Heart left ventricle (tissue), 16 donors: Measurements from ENCODE around the gene MOV10. TPM values are rescaled to one million over a fixed set of nuclear protein-coding genes. Genes with fewer than 3 reads are reported as not detected.

Experiments
- ATAC-seq, 4 donors: fragments of 200-7000 bp; cut with Tn5 transposase; one replicate each; pipeline ENCODE4 v1.9.1; 2020 to 2022; ENCODE audit warnings: moderate library complexity in 4 of 4, mild to moderate bottlenecking in 3 of 4, moderate number of reproducible peaks in 1 of 4
- DNase-seq, 5 donors: peaks; one replicate each; pipeline ENCODE4 v3.0.0-alpha.2; 2020
- H3K27ac ChIP-seq, 12 donors: fragments of 200-600 bp; sonication (generic) in 4 of 12; one replicate each; pipeline versions ENCODE4 v1.5.0 to v1.8.0; 2016 to 2022; ENCODE audit warnings: mild to moderate bottlenecking in 2 of 12
- H3K27me3 ChIP-seq, 9 donors: fragments of 200-600 bp; sonication (generic) in 2 of 9; one replicate each; pipeline versions ENCODE4 v1.5.1 to v1.8.0; 2016 to 2022; ENCODE audit warnings: mild to moderate bottlenecking in 3 of 9
- H3K36me3 ChIP-seq, 9 donors: fragments of 200-600 bp; sonication (generic) in 2 of 9; one replicate each; pipeline versions ENCODE4 v1.5.0 to v1.8.0; 2018 to 2022; ENCODE audit warnings: mild to moderate bottlenecking in 2 of 9
- H3K4me1 ChIP-seq, 12 donors: fragments of 200-600 bp; sonication (generic) in 4 of 12; one replicate each; pipeline versions ENCODE4 v1.5.0 to v1.8.0; 2016 to 2022; ENCODE audit warnings: mild to moderate bottlenecking in 3 of 12
- H3K4me3 ChIP-seq, 12 donors: fragments of 200-600 bp; sonication (generic) in 4 of 12; one replicate each; pipeline versions ENCODE4 v1.5.0 to v1.8.0; 2017 to 2022; ENCODE audit warnings: mild to moderate bottlenecking in 9 of 12, moderate library complexity in 4 of 12
- H3K9me3 ChIP-seq, 12 donors: fragments of 200-600 bp; sonication (generic) in 4 of 12; one replicate each; pipeline versions ENCODE4 v1.5.0 to v1.8.0; 2016 to 2022; ENCODE audit warnings: mild to moderate bottlenecking in 1 of 12
- POLR2A ChIP-seq, 2 donors: fragments of 450-650 bp; IDR thresholded peaks; one replicate each; pipeline ENCODE4 v1.6.1; 2017; ENCODE audit warnings: antibody characterized with exemption in 2 of 2, mild to moderate bottlenecking in 2 of 2, moderate library complexity in 2 of 2
- WGBS, 4 donors: extraction: QIAGEN DNeasy Blood & Tissue Kit in 2 of 4; methylation state at CpG; one replicate each; pipeline versions ENCODE4 v1.1.5 to v1.1.7; 2013 to 2018; 5-methylcytosine and 5-hydroxymethylcytosine counted together
- intact Hi-C, 10 donors: fragments of 100-400 bp; cut with DNase I; formaldehyde crosslinking; loops; one replicate each; pipeline versions ENCODE4 v1.11.1 to v1.14.2; 2022
- polyA plus RNA-seq, 2 donors: library from polyadenylated mRNA; stranded (reverse); fragments of 200-250 nt; gene quantifications; one replicate each; pipeline ENCODE4 v1.2.3, GENCODE V29; 2013
- total RNA-seq, 9 donors: library from RNA; depleted of rRNA in 2 of 9; stranded (reverse); fragments of >200 nt in 2 of 9; fragmentation: NEBNext Ultra II Directional in 3 of 9; extraction: Animal tissue kit (Norgen Biotek cat#: 25700) in 3 of 9; gene quantifications; one replicate each; pipeline versions ENCODE4 v1.1.0 to v1.2.4, GENCODE V29; 2016 to 2023
- TF ChIP-seq, protein P1 (sequence below), 12 donors: fragments of 200-600 bp; sonication (generic) in 4 of 12; IDR thresholded peaks; one replicate each; pipeline versions ENCODE4 v1.5.0 to v1.8.0; 2018 to 2022; ENCODE audit warnings: antibody characterized with exemption in 12 of 12, mild to moderate bottlenecking in 5 of 12
- donor health status: ischemic (EF 13 %, LVEDD 7.1; RV severe dilation, severe dysfunction).
- donor health status: healthy with polysubstance abuse.
- donor health status: DM: no; HTN: yes; CAD: no.
- donor health status: DM: no; HTN: no; CAD: no.
- donor health status: ischemic (EF 25% LVEDD 6.9; RV normal size, moderate dysfunction).
- donor health status: ischemic (EF 25% LVEDD 5.7; RV mildly dilated, moderate dysfunction).
- donor health status: healthy.
- donor health status: DM: yes; HTN: yes; CAD: no.
- donor health status: ischemic (EF 35%, LVEDD 5.7; RV mildly dilated, moderate dysfunction).
- donor health status: nonischemic (EF 11% LVEDD 7.7; RV severe dilation, severe dysfunction).
- donor health status: DM: yes; HTN: yes; CAD: no.
- donor health status: PGD.
- donor health status: ischemic (EF 29% LVEDD 5.4; RV normal size, mild dysfunction).
- donor health status: nonischemic (EF 23%, LVEDD 6.1; RV moderate dilation, normal function).

Gene MOV10
- total and polyA plus RNA-seq, 11 donors: 7.5 to 43.6 (median 13.3) TPM

DNA sequence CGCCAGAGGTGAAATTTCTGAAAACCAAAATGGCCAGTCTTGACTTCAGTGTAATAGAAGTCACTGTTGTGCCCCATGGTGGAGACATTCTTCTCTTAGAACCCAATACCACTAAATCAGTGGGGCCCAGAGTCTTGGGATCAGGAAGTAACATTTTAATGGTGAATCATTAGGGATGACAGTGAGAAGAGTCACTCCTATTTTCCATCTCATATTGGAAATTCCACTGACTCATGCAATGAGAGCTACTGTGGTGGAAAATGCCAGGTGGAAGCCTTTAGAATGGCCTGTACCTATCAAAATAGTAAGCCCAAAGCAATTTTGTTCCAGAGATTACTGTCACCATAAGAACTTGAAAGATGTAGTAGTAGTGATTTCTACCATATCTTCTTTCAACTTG, 61.3 kb downstream of the MOV10 start:
- H3K4me1 ChIP-seq: no peaks in the 10 kb centered on the region
- H3K27me3 ChIP-seq: peaks cover 0 to 9% (median 0%) of the 10 kb centered on the region in 9 donors
- TF ChIP-seq POLR2A (IDR thresholded peaks at IDR 0.05): no peak
- TF ChIP-seq, protein P1, sequence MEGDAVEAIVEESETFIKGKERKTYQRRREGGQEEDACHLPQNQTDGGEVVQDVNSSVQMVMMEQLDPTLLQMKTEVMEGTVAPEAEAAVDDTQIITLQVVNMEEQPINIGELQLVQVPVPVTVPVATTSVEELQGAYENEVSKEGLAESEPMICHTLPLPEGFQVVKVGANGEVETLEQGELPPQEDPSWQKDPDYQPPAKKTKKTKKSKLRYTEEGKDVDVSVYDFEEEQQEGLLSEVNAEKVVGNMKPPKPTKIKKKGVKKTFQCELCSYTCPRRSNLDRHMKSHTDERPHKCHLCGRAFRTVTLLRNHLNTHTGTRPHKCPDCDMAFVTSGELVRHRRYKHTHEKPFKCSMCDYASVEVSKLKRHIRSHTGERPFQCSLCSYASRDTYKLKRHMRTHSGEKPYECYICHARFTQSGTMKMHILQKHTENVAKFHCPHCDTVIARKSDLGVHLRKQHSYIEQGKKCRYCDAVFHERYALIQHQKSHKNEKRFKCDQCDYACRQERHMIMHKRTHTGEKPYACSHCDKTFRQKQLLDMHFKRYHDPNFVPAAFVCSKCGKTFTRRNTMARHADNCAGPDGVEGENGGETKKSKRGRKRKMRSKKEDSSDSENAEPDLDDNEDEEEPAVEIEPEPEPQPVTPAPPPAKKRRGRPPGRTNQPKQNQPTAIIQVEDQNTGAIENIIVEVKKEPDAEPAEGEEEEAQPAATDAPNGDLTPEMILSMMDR (IDR thresholded peaks at IDR 0.05): no peak
- intact Hi-C loops: no loop called here
- H3K4me3 ChIP-seq: no peak overlapping the region
- no peaks in the 10 kb centered on the region for H3K9me3 ChIP-seq
- WGBS, 4 donors: 96 to 98% (median 97%) methylated on average over 1 of the region's 1 CpG
- H3K36me3 ChIP-seq: no peaks in the 10 kb centered on the region
- no peak overlapping the region for H3K27ac ChIP-seq
- ATAC-seq: no peak
- DNase-seq: no peak

DNA sequence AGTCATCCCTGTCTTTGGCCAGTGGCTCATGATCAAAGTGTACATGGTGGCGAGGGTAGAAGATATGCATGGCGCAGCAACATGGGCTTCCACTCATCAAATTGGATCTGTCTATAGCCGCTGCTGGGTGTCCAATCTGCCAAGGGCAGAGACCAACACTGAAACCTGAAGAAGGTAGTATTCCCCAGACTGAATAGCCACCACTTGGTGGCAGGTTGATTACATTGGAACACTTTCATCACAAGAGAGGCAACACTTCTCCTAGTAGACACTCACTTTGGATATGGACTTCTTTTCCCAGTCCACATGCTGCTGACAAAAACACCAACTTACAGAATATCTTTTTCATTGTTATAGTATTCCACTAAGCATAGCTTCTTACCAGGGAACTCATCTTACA, 63.1 kb downstream of the MOV10 start:
- TF ChIP-seq, protein P1 (IDR thresholded peaks at IDR 0.05): no peak
- TF ChIP-seq POLR2A (IDR thresholded peaks at IDR 0.05): no peak
- ATAC-seq (no peak), DNase-seq (no peak)
- WGBS, 4 donors: 74 to 95% (median 91%) methylated on average over 3 of the region's 3 CpGs
- Histone ChIP-seq H3K9me3 (no peaks in the 10 kb centered on the region), H3K4me1 (no peaks in the 10 kb centered on the region), H3K4me3 (no peak overlapping the region), H3K27me3 (peaks cover 0 to 14% (median 4%) of the 10 kb centered on the region in 9 donors), H3K27ac (no peak overlapping the region), H3K36me3 (no peaks in the 10 kb centered on the region)
- intact Hi-C loops: no loop called here

DNA sequence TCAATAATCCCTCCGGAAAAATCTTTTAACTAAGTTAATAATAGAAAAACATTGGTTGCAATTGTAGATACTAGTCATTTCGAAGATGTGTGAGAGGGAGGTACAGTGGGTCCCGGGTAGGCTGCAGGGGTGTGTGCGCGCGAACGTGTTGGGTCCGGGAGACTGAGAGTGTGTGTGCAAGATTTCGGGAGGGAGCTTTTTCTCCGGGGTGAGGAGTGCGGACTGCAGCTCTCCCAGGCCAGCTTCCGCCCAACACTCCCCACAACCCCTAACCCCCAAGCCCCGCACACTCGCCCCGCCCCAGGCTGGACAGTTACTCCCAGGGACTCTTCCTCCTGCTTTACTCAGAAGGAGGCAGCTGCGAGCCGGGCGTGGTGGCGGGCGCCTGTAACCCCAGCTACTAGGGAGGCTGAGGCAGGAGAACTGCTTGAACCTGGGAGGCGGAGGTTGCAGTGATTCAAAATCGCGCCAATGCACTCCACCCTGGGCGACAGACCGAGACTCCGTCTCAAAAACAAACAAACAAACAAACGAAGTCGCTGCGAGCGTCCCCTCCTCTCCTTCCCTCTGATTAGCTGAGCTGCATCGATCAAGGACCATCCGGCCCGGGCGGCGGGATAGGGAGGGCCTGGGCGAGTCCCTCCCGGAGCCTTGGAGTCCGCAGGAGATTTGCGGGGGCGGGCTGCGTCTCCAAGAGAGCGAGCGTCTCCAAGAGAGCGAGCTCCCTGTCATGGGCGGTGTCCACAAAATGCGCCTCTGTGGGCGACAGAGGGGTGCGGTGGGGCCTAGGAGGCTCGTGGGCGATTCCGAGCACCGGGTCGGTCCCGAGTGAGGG, 68.9 kb downstream of the MOV10 start:
- peak overlapping the region in 8 of 12 donors; percentile 15 to 46 (median 28) for H3K4me3 ChIP-seq
- intact Hi-C loops: no loop called here
- no peak overlapping the region for H3K27ac ChIP-seq
- ATAC-seq (peak in 3 of 4 donors; percentile 13 to 59 (median 41)), DNase-seq (no peak)
- peaks cover 0 to 15% (median 7%) of the 10 kb centered on the region in 12 donors for H3K4me1 ChIP-seq
- no peaks in the 10 kb centered on the region for H3K9me3 ChIP-seq
- 16 to 37% (median 19%) methylated on average over 34 to 54 of the region's 54 CpGs for WGBS, 4 donors
- TF ChIP-seq, protein P1 (IDR thresholded peaks at IDR 0.05): no peak
- TF ChIP-seq POLR2A (IDR thresholded peaks at IDR 0.05): no peak
- H3K27me3 ChIP-seq: peaks cover 0 to 54% (median 23%) of the 10 kb centered on the region in 9 donors
- no peaks in the 10 kb centered on the region for H3K36me3 ChIP-seq

DNA sequence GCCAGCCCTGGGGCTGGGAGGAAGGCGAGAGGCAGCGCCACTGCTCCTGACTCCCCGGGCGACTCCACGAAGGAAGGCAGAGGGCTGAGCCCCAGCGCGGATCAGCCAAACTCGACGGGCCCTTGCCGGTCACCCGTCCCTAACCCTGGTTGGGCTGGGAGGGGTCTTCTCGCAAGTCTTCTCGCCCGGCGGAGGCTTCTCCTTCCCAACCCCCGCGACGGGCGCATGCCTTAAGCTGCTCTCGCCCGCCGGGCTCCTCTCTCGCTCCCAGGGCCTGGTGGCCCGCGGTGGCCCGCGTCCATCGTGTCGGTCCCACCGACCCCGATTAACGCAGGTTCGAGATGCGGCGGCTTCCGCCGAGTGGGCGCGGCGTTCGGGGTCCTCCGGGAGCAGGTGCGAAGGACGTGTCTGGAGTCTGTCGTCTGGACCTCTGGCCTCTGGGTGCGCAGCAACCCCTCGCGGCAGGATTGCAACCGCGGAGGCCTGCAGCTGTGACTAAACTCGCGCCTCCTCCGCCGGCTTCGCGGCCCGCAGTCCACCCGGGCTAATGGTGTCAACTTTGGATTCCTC, 69.6 kb downstream of the MOV10 start:
- peaks cover 0 to 15% (median 7%) of the 10 kb centered on the region in 12 donors for H3K4me1 ChIP-seq
- no peaks in the 10 kb centered on the region for H3K9me3 ChIP-seq
- intact Hi-C loops: no loop called here
- WGBS, 4 donors: 2 to 4% (median 2%) methylated on average over 16 to 58 of the region's 58 CpGs
- ATAC-seq (peak in 3 of 4 donors; percentile 66 to 91 (median 77)), DNase-seq (peak in 4 of 5 donors; percentile 29 to 70 (median 46))
- no peaks in the 10 kb centered on the region for H3K36me3 ChIP-seq
- peak overlapping the region in 8 of 12 donors; percentile 15 to 46 (median 28) for H3K4me3 ChIP-seq
- H3K27me3 ChIP-seq: peaks cover 0 to 56% (median 23%) of the 10 kb centered on the region in 9 donors
- TF ChIP-seq, protein P1 (IDR thresholded peaks at IDR 0.05): peak in 9 of 12 donors; percentile 11 to 50 (median 33)
- no peak for TF ChIP-seq POLR2A (IDR thresholded peaks at IDR 0.05)
- H3K27ac ChIP-seq: no peak overlapping the region
